Activated CD8-positive, alpha-beta T cell treated with anti-CD3 and anti-CD28 coated beads for 36 hours (primary cell): ENCODE data around the gene EGR4. TPM values are rescaled to one million over a fixed set of nuclear protein-coding genes. Genes with fewer than 3 reads are reported as not detected.

Source experiments
- ATAC-seq: fragments of 200-7000 bp; cut with Tn5 transposase; one replicate; pipeline ENCODE4 v1.10.0; 2021; ENCODE audit warnings: mild to moderate bottlenecking, moderate library complexity
- CTCF ChIA-PET: fragments of 350-600 bp; sonication (Branson Sonifier 250); formaldehyde crosslinking; loops from one replicate; lab custom pipeline; 2021; ENCODE audit warnings: antibody characterized with exemption; lab: Charles Lee
- POLR2A ChIA-PET: fragments of 350-600 bp; sonication (Branson Sonifier 250); formaldehyde crosslinking; loops from one replicate; lab custom pipeline; 2021; ENCODE audit warnings: antibody characterized with exemption; lab: Charles Lee
- DNase-seq: peaks from one replicate; pipeline ENCODE4 v3.0.0-alpha.2; 2020
- H3K27ac Mint-ChIP-seq: one replicate; pipeline ENCODE4 v1.8.0; 2021; ENCODE audit warnings: mild to moderate bottlenecking, mixed read lengths
- H3K27me3 Mint-ChIP-seq: one replicate; pipeline ENCODE4 v1.8.0; 2021; ENCODE audit warnings: mixed read lengths
- H3K36me3 Mint-ChIP-seq: one replicate; pipeline ENCODE4 v1.8.0; 2021; ENCODE audit warnings: low read depth, mixed read lengths
- H3K4me1 Mint-ChIP-seq: one replicate; pipeline ENCODE4 v1.8.0; 2021; ENCODE audit warnings: low read depth, mixed read lengths
- H3K4me3 Mint-ChIP-seq: one replicate; pipeline ENCODE4 v1.8.0; 2021; ENCODE audit warnings: mild to moderate bottlenecking, moderate library complexity, mixed read lengths
- H3K9me3 Mint-ChIP-seq: one replicate; pipeline ENCODE4 v1.8.0; 2021; ENCODE audit warnings: mixed read lengths
- CTCF ChIP-seq: fragments of 200-600 bp; IDR thresholded peaks from one replicate; pipeline ENCODE4 v1.8.0; 2022; ENCODE audit warnings: antibody characterized with exemption, mild to moderate bottlenecking
- intact Hi-C: fragments of 100-400 bp; cut with micrococcal nuclease; formaldehyde crosslinking; loops from one replicate; pipeline ENCODE4 v1.10.0; 2022
- total RNA-seq, 2 experiments: library from RNA; stranded (reverse); gene quantifications; one replicate each; pipeline ENCODE4 v1.2.3, GENCODE V29; 2021

Gene EGR4
- total RNA-seq, 2 experiments from 2014 or later, result 0.11 to 0.29 TPM

GRCh38 chr2:73255007-73255644 is 38.2 kb downstream of the EGR4 start:
- peak overlapping the region; percentile 36 for H3K27ac Mint-ChIP-seq
- ATAC-seq (no peak), DNase-seq (no peak)
- peaks cover 3% of the 10 kb centered on the region for H3K4me1 Mint-ChIP-seq
- CTCF ChIA-PET, result no interaction called here
- POLR2A ChIA-PET, result interaction anchor here (0.6 to 7.9 kb wide), 6 partner anchors 10 to 34 kb away, joined by 3 to 97 read pairs (median 6); partner anchors contain the start of genes CCT7 and PRADC1
- TF ChIP-seq CTCF, result no peak
- no peak overlapping the region for H3K4me3 Mint-ChIP-seq
- H3K9me3 Mint-ChIP-seq, result no peaks in the 10 kb centered on the region
- intact Hi-C loops, result no loop called here
- H3K27me3 Mint-ChIP-seq, result no peaks in the 10 kb centered on the region
- peaks cover 27% of the 10 kb centered on the region for H3K36me3 Mint-ChIP-seq

- intact Hi-C loops, result no loop called here
- H3K36me3 Mint-ChIP-seq, result peaks cover 31% of the 10 kb centered on the region
- no peak for TF ChIP-seq CTCF
- no peak for DNase-seq
- CTCF ChIA-PET, result interaction anchor here (1.8 kb wide), 1 partner anchor 14 kb away, joined by 4 read pairs; no protein-coding TSS in a partner anchor
- no peaks in the 10 kb centered on the region for H3K9me3 Mint-ChIP-seq
- POLR2A ChIA-PET, result interaction anchor here (0.6 to 7.9 kb wide), 9 partner anchors 10 to 44 kb away, joined by 3 to 97 read pairs (median 4); partner anchors contain the start of genes CCT7 and PRADC1
- peaks cover 3% of the 10 kb centered on the region for H3K4me1 Mint-ChIP-seq
- H3K4me3 Mint-ChIP-seq, result no peak overlapping the region
- H3K27me3 Mint-ChIP-seq, result no peaks in the 10 kb centered on the region
- no peak for ATAC-seq
- H3K27ac Mint-ChIP-seq, result peak overlapping the region; percentile 10
Observed at GRCh38 chr2:73254343-73255006, 38.9 kb downstream of the EGR4 start.

GRCh38 chr2:73253901-73254300 is 39.4 kb downstream of the EGR4 start:
- CTCF ChIA-PET, result interaction anchor here (1.8 kb wide), 1 partner anchor 14 kb away, joined by 4 read pairs; no protein-coding TSS in a partner anchor

GRCh38 chr2:73253400-73253799 is 39.9 kb downstream of the EGR4 start:
- peak overlapping the region; percentile 49 for H3K27ac Mint-ChIP-seq
- no peak for ATAC-seq
- H3K4me3 Mint-ChIP-seq, result no peak overlapping the region
- no peaks in the 10 kb centered on the region for H3K9me3 Mint-ChIP-seq
- H3K27me3 Mint-ChIP-seq, result no peaks in the 10 kb centered on the region
- no peak for DNase-seq
- intact Hi-C loops, result no loop called here
- peaks cover 35% of the 10 kb centered on the region for H3K36me3 Mint-ChIP-seq
- no peak for TF ChIP-seq CTCF
- CTCF ChIA-PET, result interaction anchor here (1.7 to 1.8 kb wide), 2 partner anchors 15 to 37 kb away, joined by 4 to 6 read pairs; no protein-coding TSS in a partner anchor
- peaks cover 3% of the 10 kb centered on the region for H3K4me1 Mint-ChIP-seq
- POLR2A ChIA-PET, result interaction anchor here (0.9 to 7.9 kb wide), 6 partner anchors 9 to 43 kb away, joined by 3 to 97 read pairs (median 4); partner anchors contain the start of genes CCT7 and PRADC1

More at GRCh38 chr2:73253901-73254300, 39.4 kb downstream of the EGR4 start:
- no peak for TF ChIP-seq CTCF
- Mint-ChIP-seq H3K4me1 (peaks cover 3% of the 10 kb centered on the region), H3K27ac (peak overlapping the region; percentile 49), H3K4me3 (no peak overlapping the region), H3K9me3 (no peaks in the 10 kb centered on the region), H3K27me3 (no peaks in the 10 kb centered on the region), H3K36me3 (peaks cover 31% of the 10 kb centered on the region)
- intact Hi-C loops, result no loop called here
- DNase-seq (no peak), ATAC-seq (no peak)
- POLR2A ChIA-PET, result interaction anchor here (0.6 to 7.9 kb wide), 8 partner anchors 9 to 43 kb away, joined by 3 to 97 read pairs (median 4); partner anchors contain the start of genes CCT7 and PRADC1
